ENCODE data around the gene SULT6B1.

The SULT6B1 gene

DNA sequence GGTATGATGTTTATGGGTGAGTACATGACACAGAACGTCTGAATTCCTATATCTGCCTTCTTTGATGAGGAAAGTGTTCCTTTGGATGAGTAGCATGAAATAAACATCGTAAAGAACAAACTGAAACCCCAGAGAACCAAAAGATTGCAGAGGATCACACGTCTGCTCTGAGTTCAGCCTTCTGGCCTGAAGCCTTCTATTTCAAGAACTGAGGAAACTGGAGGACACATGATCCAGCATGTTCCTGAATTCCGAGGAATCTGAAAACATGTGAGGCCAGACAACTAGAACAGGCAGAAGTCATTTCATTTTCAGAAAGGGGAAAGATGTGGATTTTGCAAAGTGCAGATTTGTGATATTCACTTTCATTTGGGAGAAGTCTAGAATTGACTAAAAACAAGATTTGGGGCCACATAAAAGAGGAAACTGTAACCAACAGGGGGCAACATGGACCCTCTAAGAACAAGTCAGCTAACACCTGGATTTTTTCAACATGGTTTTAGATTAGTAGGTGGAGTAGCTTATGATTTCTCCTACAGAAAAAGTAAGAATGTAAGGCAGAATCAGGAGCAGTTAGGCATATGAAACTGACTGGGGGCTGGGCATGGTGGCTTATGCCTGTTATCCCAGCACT lies 8.3 kb downstream of the SULT6B1 start:
- TF ChIP-seq EZH2 (IDR thresholded peaks at IDR 0.05; ENCODE audit: borderline replicate concordance, low read depth, low read length, severe bottlenecking), result no peak
- TF ChIP-seq, protein P1, sequence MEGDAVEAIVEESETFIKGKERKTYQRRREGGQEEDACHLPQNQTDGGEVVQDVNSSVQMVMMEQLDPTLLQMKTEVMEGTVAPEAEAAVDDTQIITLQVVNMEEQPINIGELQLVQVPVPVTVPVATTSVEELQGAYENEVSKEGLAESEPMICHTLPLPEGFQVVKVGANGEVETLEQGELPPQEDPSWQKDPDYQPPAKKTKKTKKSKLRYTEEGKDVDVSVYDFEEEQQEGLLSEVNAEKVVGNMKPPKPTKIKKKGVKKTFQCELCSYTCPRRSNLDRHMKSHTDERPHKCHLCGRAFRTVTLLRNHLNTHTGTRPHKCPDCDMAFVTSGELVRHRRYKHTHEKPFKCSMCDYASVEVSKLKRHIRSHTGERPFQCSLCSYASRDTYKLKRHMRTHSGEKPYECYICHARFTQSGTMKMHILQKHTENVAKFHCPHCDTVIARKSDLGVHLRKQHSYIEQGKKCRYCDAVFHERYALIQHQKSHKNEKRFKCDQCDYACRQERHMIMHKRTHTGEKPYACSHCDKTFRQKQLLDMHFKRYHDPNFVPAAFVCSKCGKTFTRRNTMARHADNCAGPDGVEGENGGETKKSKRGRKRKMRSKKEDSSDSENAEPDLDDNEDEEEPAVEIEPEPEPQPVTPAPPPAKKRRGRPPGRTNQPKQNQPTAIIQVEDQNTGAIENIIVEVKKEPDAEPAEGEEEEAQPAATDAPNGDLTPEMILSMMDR (IDR thresholded peaks at IDR 0.05; ENCODE audit: borderline replicate concordance, extremely low read depth, low read length, poor library complexity, severe bottlenecking), result peak; percentile 36
- H3K27me3 ChIP-seq (ENCODE audit: insufficient read depth, low read length, poor library complexity), result no peaks in the 10 kb centered on the region
- ATAC-seq (ENCODE audit: insufficient read depth, low read depth) (no peak; the same call in 2 of the 3 replicates), DNase-seq (no peak)
- no peak overlapping the region for H3K4me2 ChIP-seq (ENCODE audit: insufficient read depth, low read length)
- no peaks in the 10 kb centered on the region for H4K20me1 ChIP-seq (ENCODE audit: insufficient read depth, low read length)
- no peak overlapping the region for H2AFZ ChIP-seq (ENCODE audit: low read depth, low read length)
- H3K4me1 ChIP-seq (ENCODE audit: insufficient read depth, low read length), result no peaks in the 10 kb centered on the region
- no peak overlapping the region for H3K4me3 ChIP-seq (ENCODE audit: low read depth in 1 of 2, low read length in 2 of 2)
- H3K9me3 ChIP-seq (ENCODE audit: insufficient read depth, low read length, severe bottlenecking), result no peaks in the 10 kb centered on the region
- no peak overlapping the region for H3K27ac ChIP-seq (ENCODE audit: low read length)
- no peak overlapping the region for H3K9ac ChIP-seq (ENCODE audit: low read depth, low read length)
- no peaks in the 10 kb centered on the region for H3K36me3 ChIP-seq (ENCODE audit: insufficient read depth, low read length)
- no peaks in the 10 kb centered on the region for H3K79me2 ChIP-seq (ENCODE audit: insufficient read depth, low read length)

DNA sequence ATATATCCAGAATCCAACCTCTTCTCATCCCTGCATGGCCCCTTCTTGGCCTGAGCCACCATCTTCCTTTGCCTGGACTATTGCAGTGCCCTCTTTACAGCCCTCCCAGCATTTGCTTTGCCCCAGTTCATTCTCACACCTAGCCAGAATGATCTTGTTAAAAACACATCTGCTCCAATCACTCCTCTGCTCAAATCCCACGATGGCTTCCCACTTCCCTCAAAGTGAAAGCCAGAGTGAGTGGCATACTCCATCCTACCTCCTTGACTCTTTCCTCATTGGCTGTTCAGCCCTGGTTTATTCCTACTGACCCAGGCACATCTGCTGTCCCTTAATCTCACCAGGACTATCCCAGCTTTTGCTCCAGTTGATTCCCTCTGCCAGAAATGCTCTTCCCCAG lies 14.7 kb downstream of the SULT6B1 start:
- TF ChIP-seq, protein P1 (IDR thresholded peaks at IDR 0.05; ENCODE audit: borderline replicate concordance, extremely low read depth, low read length, poor library complexity, severe bottlenecking), result no peak
- no peak for TF ChIP-seq EZH2 (IDR thresholded peaks at IDR 0.05; ENCODE audit: borderline replicate concordance, low read depth, low read length, severe bottlenecking)
- no peak for DNase-seq

DNA sequence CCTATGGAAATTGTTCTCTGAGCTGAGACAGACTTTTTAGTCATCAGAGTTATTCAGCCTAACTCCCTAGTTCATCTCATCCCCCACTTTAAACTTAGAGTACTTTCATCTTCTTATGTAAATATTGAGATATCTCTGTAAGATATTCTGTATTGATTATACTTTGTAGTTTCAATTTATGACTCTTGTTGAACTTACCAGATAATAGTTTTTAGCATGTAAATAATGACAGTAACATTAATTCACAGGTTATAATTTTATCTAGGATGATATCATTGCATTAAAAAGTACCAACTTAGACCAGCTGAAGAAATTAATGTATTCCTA lies 16.9 kb downstream of the SULT6B1 start:
- H3K9me3 ChIP-seq (ENCODE audit: insufficient read depth, low read length, severe bottlenecking), result no peaks in the 10 kb centered on the region
- no peak overlapping the region for H2AFZ ChIP-seq (ENCODE audit: low read depth, low read length)
- H3K4me1 ChIP-seq (ENCODE audit: insufficient read depth, low read length), result no peaks in the 10 kb centered on the region
- TF ChIP-seq, protein P1 (IDR thresholded peaks at IDR 0.05; ENCODE audit: borderline replicate concordance, extremely low read depth, low read length, poor library complexity, severe bottlenecking), result no peak
- TF ChIP-seq EZH2 (IDR thresholded peaks at IDR 0.05; ENCODE audit: borderline replicate concordance, low read depth, low read length, severe bottlenecking), result no peak
- no peaks in the 10 kb centered on the region for H3K79me2 ChIP-seq (ENCODE audit: insufficient read depth, low read length)
- no peaks in the 10 kb centered on the region for H3K36me3 ChIP-seq (ENCODE audit: insufficient read depth, low read length)
- H3K4me3 ChIP-seq (ENCODE audit: low read depth in 1 of 2, low read length in 2 of 2), result no peak overlapping the region
- H3K27ac ChIP-seq (ENCODE audit: low read length), result no peak overlapping the region
- no peaks in the 10 kb centered on the region for H4K20me1 ChIP-seq (ENCODE audit: insufficient read depth, low read length)
- no peak overlapping the region for H3K9ac ChIP-seq (ENCODE audit: low read depth, low read length)
- DNase-seq, result no peak
- no peak for ATAC-seq (ENCODE audit: insufficient read depth, low read depth)
- no peaks in the 10 kb centered on the region for H3K27me3 ChIP-seq (ENCODE audit: insufficient read depth, low read length, poor library complexity)
- no peak overlapping the region for H3K4me2 ChIP-seq (ENCODE audit: insufficient read depth, low read length)

More for the DNA sequence above, 14.7 kb downstream of the SULT6B1 start:
- no peaks in the 10 kb centered on the region for H3K9me3 ChIP-seq (ENCODE audit: insufficient read depth, low read length, severe bottlenecking)
- no peaks in the 10 kb centered on the region for H3K4me1 ChIP-seq (ENCODE audit: insufficient read depth, low read length)
- no peak overlapping the region for H3K27ac ChIP-seq (ENCODE audit: low read length)
- ATAC-seq (ENCODE audit: insufficient read depth, low read depth), result no peak
- H3K36me3 ChIP-seq (ENCODE audit: insufficient read depth, low read length), result no peaks in the 10 kb centered on the region
- no peak overlapping the region for H3K9ac ChIP-seq (ENCODE audit: low read depth, low read length)
- H3K4me3 ChIP-seq (ENCODE audit: low read depth in 1 of 2, low read length in 2 of 2), result no peak overlapping the region
- no peak overlapping the region for H2AFZ ChIP-seq (ENCODE audit: low read depth, low read length)
- H3K4me2 ChIP-seq (ENCODE audit: insufficient read depth, low read length), result no peak overlapping the region
- no peaks in the 10 kb centered on the region for H4K20me1 ChIP-seq (ENCODE audit: insufficient read depth, low read length)
- no peaks in the 10 kb centered on the region for H3K27me3 ChIP-seq (ENCODE audit: insufficient read depth, low read length, poor library complexity)
- no peaks in the 10 kb centered on the region for H3K79me2 ChIP-seq (ENCODE audit: insufficient read depth, low read length)
